Thyroid gland (tissue), 4 donors: ENCODE measurements around the gene SAP30L. TPM values are rescaled to one million over a fixed set of nuclear protein-coding genes. Genes with fewer than 3 reads are reported as not detected.

Experiments used
- DNase-seq, 2 donors: peaks; one replicate each; pipeline ENCODE4 v3.0.0-alpha.2; 2019
- H3K27ac ChIP-seq, 3 donors: fragments of 200-600 bp; sonication (generic); 1 replicate in 2 of 3; 2 replicates in 1 of 3; pipeline ENCODE4 v1.5.1; 2016 to 2019; ENCODE audit warnings: mild to moderate bottlenecking in 1 of 3, moderate library complexity in 1 of 3
- H3K27me3 ChIP-seq: fragments of 200-600 bp; sonication (generic); one replicate; pipeline ENCODE4 v1.5.1; 2019
- H3K36me3 ChIP-seq, 2 donors: fragments of 200-600 bp; sonication (generic); one replicate each; pipeline ENCODE4 v1.5.1; 2016 to 2019
- H3K4me1 ChIP-seq, 2 donors: fragments of 200-600 bp; sonication (generic); one replicate each; pipeline ENCODE4 v1.5.1; 2017 to 2019
- H3K4me3 ChIP-seq, 3 donors: fragments of 200-600 bp; sonication (generic); replicated peaks in 1 of 3; 1 replicate in 2 of 3; 2 replicates in 1 of 3; pipeline ENCODE4 v1.5.1; 2016; ENCODE audit warnings: mild to moderate bottlenecking in 1 of 3
- H3K9me3 ChIP-seq: fragments of 200-600 bp; sonication (generic); one replicate; pipeline ENCODE4 v1.5.1; 2017
- CTCF ChIP-seq, 6 experiments: fragments of 200-600 bp in 3 of 6; fragments of 450-650 bp in 3 of 6; sonication (generic) in 3 of 6; IDR thresholded peaks; one replicate each; pipeline ENCODE4 v1.5.1; 2016 to 2019; ENCODE audit warnings: antibody characterized with exemption in 6 of 6, mild to moderate bottlenecking in 2 of 6, inconsistent platforms in 1 of 6, moderate library complexity in 1 of 6
- POLR2A ChIP-seq, 2 donors: fragments of 450-650 bp; IDR thresholded peaks; one replicate each; pipeline ENCODE4 v1.6.1; 2017; ENCODE audit warnings: antibody characterized with exemption in 2 of 2, mild to moderate bottlenecking in 2 of 2, moderate library complexity in 1 of 2
- WGBS, 2 donors: methylation state at CpG; one replicate each; pipeline ENCODE4 v1.1.5; 2017; 5-methylcytosine and 5-hydroxymethylcytosine counted together
- intact Hi-C: fragments of 100-400 bp; cut with DNase I; formaldehyde crosslinking; loops from one replicate; pipeline ENCODE4 v1.15.1; 2023
- total RNA-seq, 4 donors: library from RNA; depleted of rRNA; stranded (reverse); fragments of >200 nt; gene quantifications; one replicate each; pipeline ENCODE4 v1.2.3, GENCODE V29; 2016

Gene SAP30L
- total RNA-seq, 4 donors from 2014 or later: 26.2 to 37.9 (median 31.2) TPM

GRCh38 chr5:154473581-154474283, 27.9 kb downstream of the SAP30L start:
- H3K9me3 ChIP-seq: no peaks in the 10 kb centered on the region
- intact Hi-C loops: no loop called here
- no peak overlapping the region for H3K4me3 ChIP-seq
- no peak overlapping the region for H3K27ac ChIP-seq
- TF ChIP-seq CTCF (IDR thresholded peaks at IDR 0.05): no peak
- no peak for TF ChIP-seq POLR2A (IDR thresholded peaks at IDR 0.05)
- H3K36me3 ChIP-seq: no peaks in the 10 kb centered on the region
- peaks cover 80% of the 10 kb centered on the region for H3K27me3 ChIP-seq
- peaks cover 21 to 50% of the 10 kb centered on the region in 2 donors for H3K4me1 ChIP-seq
- 9 to 16% methylated on average over 34 to 40 of the region's 40 CpGs for WGBS, 2 donors
- DNase-seq: no peak

- WGBS, 2 donors: 12 to 18% methylated on average over 17 of the region's 17 CpGs
- intact Hi-C loops: no loop called here
- H3K4me1 ChIP-seq: peaks cover 25 to 56% of the 10 kb centered on the region in 2 donors
- peaks cover 83% of the 10 kb centered on the region for H3K27me3 ChIP-seq
- no peak overlapping the region for H3K4me3 ChIP-seq
- no peaks in the 10 kb centered on the region for H3K9me3 ChIP-seq
- H3K27ac ChIP-seq: no peak overlapping the region
- TF ChIP-seq POLR2A (IDR thresholded peaks at IDR 0.05) (no peak), CTCF (IDR thresholded peaks at IDR 0.05) (no peak)
- no peaks in the 10 kb centered on the region for H3K36me3 ChIP-seq
- DNase-seq: no peak
Observed at GRCh38 chr5:154474396-154475334, 28.9 kb downstream of the SAP30L start.

- H3K27ac ChIP-seq: no peak overlapping the region
- DNase-seq: peak; percentile 24 to 32
- no peaks in the 10 kb centered on the region for H3K36me3 ChIP-seq
- H3K4me3 ChIP-seq: no peak overlapping the region
- TF ChIP-seq POLR2A (IDR thresholded peaks at IDR 0.05) (no peak), CTCF (IDR thresholded peaks at IDR 0.05) (no peak)
- no peaks in the 10 kb centered on the region for H3K9me3 ChIP-seq
- H3K27me3 ChIP-seq: peaks cover 94% of the 10 kb centered on the region
- 9 to 11% methylated on average over 32 to 45 of the region's 46 CpGs for WGBS, 2 donors
- H3K4me1 ChIP-seq: peaks cover 25 to 56% of the 10 kb centered on the region in 2 donors
- intact Hi-C loops: no loop called here
Observed at GRCh38 chr5:154475591-154476353, 30.0 kb downstream of the SAP30L start.

GRCh38 chr5:154476354-154477205, 30.8 kb downstream of the SAP30L start:
- no peaks in the 10 kb centered on the region for H3K36me3 ChIP-seq
- TF ChIP-seq POLR2A (IDR thresholded peaks at IDR 0.05) (no peak), CTCF (IDR thresholded peaks at IDR 0.05) (no peak)
- intact Hi-C loops: no loop called here
- no peak overlapping the region for H3K27ac ChIP-seq
- H3K9me3 ChIP-seq: no peaks in the 10 kb centered on the region
- peaks cover 25 to 56% of the 10 kb centered on the region in 2 donors for H3K4me1 ChIP-seq
- no peak for DNase-seq
- peaks cover 96% of the 10 kb centered on the region for H3K27me3 ChIP-seq
- H3K4me3 ChIP-seq: no peak overlapping the region
- WGBS, 2 donors: 6 to 17% methylated on average over 33 to 35 of the region's 38 CpGs
